Measurements from ENCODE around the gene SLC5A8.

Gene SLC5A8

DNA sequence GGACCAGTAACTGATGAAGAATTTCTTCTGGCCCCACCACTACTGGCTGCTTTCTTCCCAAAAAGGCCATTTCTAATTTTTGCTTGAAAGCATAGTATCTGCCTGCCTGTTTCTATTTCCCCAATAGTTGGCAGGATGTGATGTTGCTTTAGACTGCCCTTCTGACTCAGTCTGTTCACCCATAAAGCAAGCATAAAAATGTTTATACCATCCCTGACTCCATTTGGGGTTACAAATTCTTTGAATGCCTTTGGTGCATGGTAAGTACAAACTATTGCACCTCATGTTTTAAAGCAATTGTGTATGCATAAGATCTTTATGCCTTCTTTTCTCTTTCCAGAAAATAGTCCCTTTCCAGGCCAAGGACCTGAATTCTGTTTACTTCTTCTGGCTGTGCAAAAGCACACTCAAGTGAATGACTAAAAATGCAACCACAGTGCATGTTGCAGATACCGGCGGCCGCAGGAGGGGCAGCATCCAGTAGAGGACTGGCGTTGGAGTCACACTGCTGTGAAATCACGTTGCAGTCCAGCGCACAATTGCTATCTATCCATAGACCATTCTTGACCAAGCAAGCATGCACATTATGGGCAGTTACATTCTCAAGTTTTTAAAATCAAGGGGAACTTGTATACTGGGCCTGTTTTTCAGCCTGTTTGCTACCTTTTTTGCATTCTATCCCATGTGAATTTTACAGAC, 82.4 kb downstream of the SLC5A8 start:
- no peak for TF ChIP-seq EZH2phosphoT487 (IDR thresholded peaks at IDR 0.05; ENCODE audit: borderline replicate concordance, low read length)
- TF ChIP-seq, protein P1, sequence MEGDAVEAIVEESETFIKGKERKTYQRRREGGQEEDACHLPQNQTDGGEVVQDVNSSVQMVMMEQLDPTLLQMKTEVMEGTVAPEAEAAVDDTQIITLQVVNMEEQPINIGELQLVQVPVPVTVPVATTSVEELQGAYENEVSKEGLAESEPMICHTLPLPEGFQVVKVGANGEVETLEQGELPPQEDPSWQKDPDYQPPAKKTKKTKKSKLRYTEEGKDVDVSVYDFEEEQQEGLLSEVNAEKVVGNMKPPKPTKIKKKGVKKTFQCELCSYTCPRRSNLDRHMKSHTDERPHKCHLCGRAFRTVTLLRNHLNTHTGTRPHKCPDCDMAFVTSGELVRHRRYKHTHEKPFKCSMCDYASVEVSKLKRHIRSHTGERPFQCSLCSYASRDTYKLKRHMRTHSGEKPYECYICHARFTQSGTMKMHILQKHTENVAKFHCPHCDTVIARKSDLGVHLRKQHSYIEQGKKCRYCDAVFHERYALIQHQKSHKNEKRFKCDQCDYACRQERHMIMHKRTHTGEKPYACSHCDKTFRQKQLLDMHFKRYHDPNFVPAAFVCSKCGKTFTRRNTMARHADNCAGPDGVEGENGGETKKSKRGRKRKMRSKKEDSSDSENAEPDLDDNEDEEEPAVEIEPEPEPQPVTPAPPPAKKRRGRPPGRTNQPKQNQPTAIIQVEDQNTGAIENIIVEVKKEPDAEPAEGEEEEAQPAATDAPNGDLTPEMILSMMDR (IDR thresholded peaks at IDR 0.05; ENCODE audit: low read depth, low read length, poor library complexity, severe bottlenecking) = no peak
- H3K79me2 ChIP-seq (ENCODE audit: control insufficient read depth, low read length) = no peaks in the 10 kb centered on the region
- no peak overlapping the region for H3K27ac ChIP-seq (ENCODE audit: low read depth, low read length)
- no peaks in the 10 kb centered on the region for H3K4me1 ChIP-seq (ENCODE audit: control insufficient read depth, low read length)
- no peak overlapping the region for H3K4me3 ChIP-seq (ENCODE audit: low read length)
- H3K9me3 ChIP-seq (ENCODE audit: control insufficient read depth, insufficient read depth, low read length) = no peaks in the 10 kb centered on the region
- no peaks in the 10 kb centered on the region for H3K27me3 ChIP-seq (ENCODE audit: control insufficient read depth, low read length)
- no peaks in the 10 kb centered on the region for H4K20me1 ChIP-seq (ENCODE audit: control insufficient read depth, insufficient read depth, low read depth, low read length)
- H3F3A ChIP-seq (ENCODE audit: control insufficient read depth, insufficient read depth) = no peaks in the 10 kb centered on the region
- H3K9me2 ChIP-seq (replicated peaks; ENCODE audit: control insufficient read depth, low read length) = no peaks in the 10 kb centered on the region
- no peaks in the 10 kb centered on the region for H3K36me3 ChIP-seq (ENCODE audit: control insufficient read depth, low read length)
- no peak overlapping the region for H3K4me2 ChIP-seq (ENCODE audit: low read length)

DNA sequence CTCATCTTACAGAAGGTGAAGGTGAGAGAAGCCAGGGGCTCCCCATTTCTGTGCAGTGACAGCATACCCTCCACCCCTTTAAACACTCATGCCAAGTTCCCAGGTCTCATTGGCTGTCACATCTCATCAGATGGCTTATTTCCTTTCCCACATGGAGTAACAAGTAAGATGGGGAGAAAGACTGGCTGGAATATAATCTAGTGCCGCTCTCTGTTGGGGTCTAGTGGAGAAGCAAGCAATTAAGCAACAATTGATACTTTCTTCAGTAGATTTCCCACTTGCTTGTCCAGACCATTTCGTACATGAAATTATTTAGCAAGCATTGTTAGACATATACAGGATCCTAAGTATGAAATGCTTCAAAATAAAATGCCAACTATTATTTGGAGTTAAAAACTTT, 92.2 kb downstream of the SLC5A8 start:
- H3K36me3 ChIP-seq (ENCODE audit: control insufficient read depth, low read length) = no peaks in the 10 kb centered on the region
- H3K27ac ChIP-seq (ENCODE audit: low read depth, low read length) = no peak overlapping the region
- no peak overlapping the region for H3K4me3 ChIP-seq (ENCODE audit: low read length)
- no peaks in the 10 kb centered on the region for H3K9me2 ChIP-seq (replicated peaks; ENCODE audit: control insufficient read depth, low read length)
- H3F3A ChIP-seq (ENCODE audit: control insufficient read depth, insufficient read depth) = no peaks in the 10 kb centered on the region
- H3K27me3 ChIP-seq (ENCODE audit: control insufficient read depth, low read length) = no peaks in the 10 kb centered on the region; the same call in 1 of the 2 replicates
- no peaks in the 10 kb centered on the region for H3K79me2 ChIP-seq (ENCODE audit: control insufficient read depth, low read length)
- no peaks in the 10 kb centered on the region for H4K20me1 ChIP-seq (ENCODE audit: control insufficient read depth, insufficient read depth, low read depth, low read length)
- no peaks in the 10 kb centered on the region for H3K4me1 ChIP-seq (ENCODE audit: control insufficient read depth, low read length)
- no peaks in the 10 kb centered on the region for H3K9me3 ChIP-seq (ENCODE audit: control insufficient read depth, insufficient read depth, low read length)
- H3K4me2 ChIP-seq (ENCODE audit: low read length) = no peak overlapping the region
- TF ChIP-seq EZH2phosphoT487 (IDR thresholded peaks at IDR 0.05; ENCODE audit: borderline replicate concordance, low read length) = no peak
- TF ChIP-seq, protein P1 (IDR thresholded peaks at IDR 0.05; ENCODE audit: low read depth, low read length, poor library complexity, severe bottlenecking) = no peak

DNA sequence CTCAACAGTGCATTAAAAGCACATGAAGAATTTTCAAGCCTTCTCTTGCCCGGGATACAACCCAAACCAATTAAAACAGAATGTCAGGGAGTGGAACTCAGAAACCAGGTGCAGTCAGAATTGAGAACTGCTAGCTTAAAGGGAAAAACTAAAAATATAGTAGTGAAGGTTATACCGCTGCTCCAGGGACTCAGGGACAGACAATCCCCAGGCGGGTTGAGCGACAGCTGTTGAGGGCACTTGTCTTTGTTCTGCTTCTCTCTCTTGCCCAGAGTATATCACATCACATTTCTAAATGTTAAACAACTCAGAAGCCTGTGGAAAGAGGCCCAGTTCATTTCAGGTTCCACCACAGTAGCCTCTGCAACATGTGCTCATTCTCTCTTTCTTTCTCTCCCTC, 93.1 kb downstream of the SLC5A8 start:
- Histone ChIP-seq H3K9me3 (ENCODE audit: control insufficient read depth, insufficient read depth, low read length) (no peaks in the 10 kb centered on the region), H3K4me3 (ENCODE audit: low read length) (no peak overlapping the region), H3K4me1 (ENCODE audit: control insufficient read depth, low read length) (no peaks in the 10 kb centered on the region), H4K20me1 (ENCODE audit: control insufficient read depth, insufficient read depth, low read depth, low read length) (no peaks in the 10 kb centered on the region), H3K4me2 (ENCODE audit: low read length) (no peak overlapping the region), H3K27ac (ENCODE audit: low read depth, low read length) (no peak overlapping the region), H3K27me3 (ENCODE audit: control insufficient read depth, low read length) (no peaks in the 10 kb centered on the region; the same call in 1 of the 2 replicates), H3K36me3 (ENCODE audit: control insufficient read depth, low read length) (no peaks in the 10 kb centered on the region), H3K9me2 (replicated peaks; ENCODE audit: control insufficient read depth, low read length) (no peaks in the 10 kb centered on the region), H3K79me2 (ENCODE audit: control insufficient read depth, low read length) (no peaks in the 10 kb centered on the region), H3F3A (ENCODE audit: control insufficient read depth, insufficient read depth) (no peaks in the 10 kb centered on the region)
- TF ChIP-seq, protein P1 (IDR thresholded peaks at IDR 0.05; ENCODE audit: low read depth, low read length, poor library complexity, severe bottlenecking) = no peak
- no peak for TF ChIP-seq EZH2phosphoT487 (IDR thresholded peaks at IDR 0.05; ENCODE audit: borderline replicate concordance, low read length)

All from DOHH2 (cell line).